PC-9 (cell line): Measurements from ENCODE around the gene PDE4D. TPM values are rescaled to one million over a fixed set of nuclear protein-coding genes. Genes with fewer than 3 reads are reported as not detected.

Experiments used
- BruUV-seq: library from RNA; stranded (reverse); fragments of 400-500 nt; replicated peaks from 2 replicates; lab custom pipeline; 2021; lab: Mats Ljungman, UMichigan
- CTCF ChIA-PET: fragments of 300-600 bp; sonication (Branson Sonifier 250); formaldehyde crosslinking; loops from one replicate; lab custom pipeline; 2022; ENCODE audit warnings: antibody characterized with exemption; lab: Charles Lee
- POLR2A ChIA-PET: fragments of 300-600 bp; sonication (Branson Sonifier 250); formaldehyde crosslinking; loops from one replicate; lab custom pipeline; 2022; ENCODE audit warnings: antibody characterized with exemption; ENCODE audit not compliant: unreplicated experiment; lab: Charles Lee
- DNase-seq, 2 experiments: peaks; one replicate each; pipeline versions ENCODE4 v3.0.0 to v3.0.0-alpha.2; 2015 to 2022; ENCODE audit warnings: mixed read lengths in 1 of 2
- H2AFZ ChIP-seq: fragments of 200-600 bp; sonication (generic); 2 replicates; pipeline ENCODE4 v1.8.1; 2017; ENCODE audit warnings: antibody characterized with exemption
- H3F3A ChIP-seq: fragments of 200-600 bp; sonication (generic); 2 replicates; pipeline ENCODE4 v1.8.1; 2017; ENCODE audit warnings: antibody characterized with exemption, mild to moderate bottlenecking, low read depth; ENCODE audit not compliant: insufficient read depth
- H3K27ac ChIP-seq: fragments of 200-600 bp; sonication (generic); 2 replicates; pipeline ENCODE4 v1.6.1; 2016; ENCODE audit warnings: mixed run types
- H3K27me3 ChIP-seq: fragments of 200-600 bp; sonication (generic); 2 replicates; pipeline ENCODE4 v1.6.1; 2016; ENCODE audit warnings: low read depth, mixed run types; ENCODE audit not compliant: insufficient read depth
- H3K36me3 ChIP-seq: fragments of 200-600 bp; sonication (generic); 2 replicates; pipeline ENCODE4 v1.6.1; 2016; ENCODE audit warnings: low read depth, mixed run types
- H3K4me1 ChIP-seq: fragments of 200-600 bp; sonication (generic); replicated peaks from 2 replicates; pipeline ENCODE4 v1.6.1; 2016; ENCODE audit warnings: mixed run types; ENCODE audit not compliant: insufficient read depth
- H3K4me2 ChIP-seq: fragments of 200-600 bp; sonication (generic); 2 replicates; pipeline ENCODE4 v1.6.1; 2017; ENCODE audit warnings: mixed run types
- H3K4me3 ChIP-seq: fragments of 200-600 bp; sonication (generic); 2 replicates; pipeline ENCODE4 v1.6.1; 2016; ENCODE audit warnings: mixed run types
- H3K79me2 ChIP-seq: fragments of 200-600 bp; sonication (generic); 2 replicates; pipeline ENCODE4 v1.6.1; 2017; ENCODE audit warnings: low read depth, mixed run types
- H3K9me2 ChIP-seq: fragments of 200-600 bp; sonication (generic); 2 replicates; pipeline ENCODE4 v1.8.1; 2017; ENCODE audit warnings: mild to moderate bottlenecking; ENCODE audit not compliant: insufficient read depth
- H3K9me3 ChIP-seq: fragments of 200-600 bp; sonication (generic); 2 replicates; pipeline ENCODE4 v1.8.1; 2016; ENCODE audit warnings: low read depth; ENCODE audit not compliant: insufficient read depth
- H4K20me1 ChIP-seq: fragments of 200-600 bp; sonication (generic); 2 replicates; pipeline ENCODE4 v1.8.1; 2017; ENCODE audit not compliant: insufficient read depth
- EZH2 ChIP-seq: fragments of 200-600 bp; sonication (generic); IDR thresholded peaks from 2 replicates; pipeline ENCODE4 v1.8.0; 2017; ENCODE audit warnings: antibody characterized with exemption, low read depth
- intact Hi-C: fragments of 100-400 bp; cut with micrococcal nuclease; formaldehyde crosslinking; loops from one replicate; pipeline ENCODE4 v1.10.0; 2022; ENCODE audit not compliant: unreplicated experiment
- total RNA-seq: library from RNA; stranded (reverse); gene quantifications from 2 replicates; pipeline ENCODE4 v1.2.3, GENCODE V29; 2021
- TF ChIP-seq, protein P1 (sequence below): fragments of 200-600 bp; sonication (generic); conservative IDR thresholded peaks from 2 replicates; pipeline ENCODE4 v1.6.1; 2017; ENCODE audit warnings: mixed run types, antibody characterized with exemption, mild to moderate bottlenecking, moderate library complexity

PDE4D gene
- total RNA-seq, 1 experiment from 2014 or later = 9.8 TPM

DNA sequence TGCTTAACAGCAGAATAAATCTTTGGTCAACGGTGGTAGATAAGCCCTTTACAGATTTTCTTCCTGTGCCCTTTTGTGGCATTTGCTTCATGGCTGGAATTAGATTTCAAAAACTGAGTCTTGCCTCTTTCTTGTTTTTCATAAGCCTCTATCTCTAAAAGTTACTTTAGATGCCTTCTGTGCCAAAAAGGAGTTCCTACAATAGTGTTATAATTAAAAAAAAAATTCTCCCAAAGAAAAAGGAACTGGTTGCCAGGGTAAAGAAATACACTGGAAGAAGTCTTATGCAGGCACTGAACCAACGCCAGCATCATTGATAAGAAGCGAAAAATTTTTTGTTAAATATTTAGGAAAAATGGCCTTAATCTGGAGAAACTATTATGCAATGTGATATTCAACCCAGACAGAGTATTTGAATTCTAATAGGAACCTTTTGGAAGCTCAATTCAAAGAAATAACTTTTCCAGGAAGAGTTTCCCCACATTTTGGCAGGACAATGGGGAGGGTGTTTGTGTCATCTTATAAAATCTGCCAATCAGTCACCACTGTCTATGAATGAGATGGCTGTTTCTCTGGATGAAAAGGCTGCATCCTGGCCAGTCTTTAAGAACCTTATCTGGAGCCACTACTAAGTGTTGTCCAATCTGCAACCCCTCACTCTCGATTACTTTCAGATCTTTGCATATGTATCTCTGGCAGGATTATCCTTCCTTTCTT lies 608.1 kb downstream of the PDE4D start:
- H3K4me1 ChIP-seq = no peaks in the 10 kb centered on the region
- H3F3A ChIP-seq = no peaks in the 10 kb centered on the region
- no peaks in the 10 kb centered on the region for H3K36me3 ChIP-seq
- POLR2A ChIA-PET = no interaction called here
- intact Hi-C loops = no loop called here
- no peak overlapping the region for H2AFZ ChIP-seq
- H3K9me3 ChIP-seq = no peaks in the 10 kb centered on the region
- CTCF ChIA-PET = no interaction called here
- H3K9me2 ChIP-seq = no peaks in the 10 kb centered on the region
- TF ChIP-seq, protein P1, sequence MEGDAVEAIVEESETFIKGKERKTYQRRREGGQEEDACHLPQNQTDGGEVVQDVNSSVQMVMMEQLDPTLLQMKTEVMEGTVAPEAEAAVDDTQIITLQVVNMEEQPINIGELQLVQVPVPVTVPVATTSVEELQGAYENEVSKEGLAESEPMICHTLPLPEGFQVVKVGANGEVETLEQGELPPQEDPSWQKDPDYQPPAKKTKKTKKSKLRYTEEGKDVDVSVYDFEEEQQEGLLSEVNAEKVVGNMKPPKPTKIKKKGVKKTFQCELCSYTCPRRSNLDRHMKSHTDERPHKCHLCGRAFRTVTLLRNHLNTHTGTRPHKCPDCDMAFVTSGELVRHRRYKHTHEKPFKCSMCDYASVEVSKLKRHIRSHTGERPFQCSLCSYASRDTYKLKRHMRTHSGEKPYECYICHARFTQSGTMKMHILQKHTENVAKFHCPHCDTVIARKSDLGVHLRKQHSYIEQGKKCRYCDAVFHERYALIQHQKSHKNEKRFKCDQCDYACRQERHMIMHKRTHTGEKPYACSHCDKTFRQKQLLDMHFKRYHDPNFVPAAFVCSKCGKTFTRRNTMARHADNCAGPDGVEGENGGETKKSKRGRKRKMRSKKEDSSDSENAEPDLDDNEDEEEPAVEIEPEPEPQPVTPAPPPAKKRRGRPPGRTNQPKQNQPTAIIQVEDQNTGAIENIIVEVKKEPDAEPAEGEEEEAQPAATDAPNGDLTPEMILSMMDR = no peak
- TF ChIP-seq EZH2 = no peak
- H3K4me3 ChIP-seq = no peak overlapping the region
- H3K27ac ChIP-seq = no peak overlapping the region
- BruUV-seq = no TSS peak
- H3K27me3 ChIP-seq = no peaks in the 10 kb centered on the region
- no peak overlapping the region for H3K4me2 ChIP-seq
- H3K79me2 ChIP-seq = no peaks in the 10 kb centered on the region
- no peaks in the 10 kb centered on the region for H4K20me1 ChIP-seq
- no peak for DNase-seq

DNA sequence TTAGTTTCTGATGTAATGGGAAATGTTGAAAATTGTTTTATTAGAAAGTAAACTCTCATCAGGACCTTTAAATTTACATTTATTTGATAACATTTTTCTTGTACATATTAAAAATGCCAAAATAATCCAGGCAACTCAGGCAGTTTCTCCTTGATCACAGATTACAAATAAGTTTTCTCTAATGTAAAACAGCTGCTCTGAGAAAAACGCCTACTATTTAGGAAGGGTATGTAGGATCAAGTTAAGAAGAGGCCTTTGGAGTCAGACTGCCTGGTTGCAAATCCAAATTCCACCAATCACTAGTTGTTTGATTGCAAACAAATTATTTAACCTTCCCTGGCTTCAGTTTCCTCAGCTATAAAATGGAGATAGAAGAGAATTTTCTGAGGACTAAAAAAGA lies 610.8 kb downstream of the PDE4D start:
- Histone ChIP-seq H3K9me2 (no peaks in the 10 kb centered on the region), H2AFZ (no peak overlapping the region), H3K4me1 (no peaks in the 10 kb centered on the region), H3F3A (no peaks in the 10 kb centered on the region), H3K27ac (no peak overlapping the region), H3K4me3 (no peak overlapping the region), H3K4me2 (no peak overlapping the region), H3K9me3 (no peaks in the 10 kb centered on the region), H4K20me1 (no peaks in the 10 kb centered on the region), H3K27me3 (no peaks in the 10 kb centered on the region), H3K36me3 (no peaks in the 10 kb centered on the region), H3K79me2 (no peaks in the 10 kb centered on the region)
- ChIA-PET CTCF (interaction anchor here (0.6 kb wide), 1 partner anchor 154 kb away, joined by 3 read pairs; no protein-coding TSS in a partner anchor), POLR2A (no interaction called here)
- TF ChIP-seq, protein P1 = no peak
- no peak for TF ChIP-seq EZH2
- BruUV-seq = no TSS peak
- DNase-seq = no peak
- intact Hi-C loops = no loop called here

DNA sequence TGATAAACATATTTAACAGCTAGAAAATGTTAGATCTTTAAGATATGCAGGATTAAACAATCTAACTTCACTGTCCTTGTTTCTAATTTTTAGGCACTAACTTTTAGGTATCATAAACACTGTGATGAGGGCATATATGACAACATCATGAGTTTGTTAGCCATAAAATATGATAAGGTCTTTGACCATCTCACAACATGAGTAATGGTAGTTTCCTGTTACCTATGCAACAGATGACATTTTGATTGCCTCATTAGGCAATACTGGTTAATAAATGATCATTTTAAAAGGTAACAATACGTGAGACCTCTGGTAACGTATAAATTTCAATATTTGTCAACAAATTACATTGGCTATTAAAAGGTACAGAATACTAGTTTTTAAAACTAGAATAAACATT lies 613.5 kb downstream of the PDE4D start:
- POLR2A ChIA-PET = no interaction called here
- no peak overlapping the region for H3K4me2 ChIP-seq
- DNase-seq = no peak
- no peaks in the 10 kb centered on the region for H3K36me3 ChIP-seq
- H2AFZ ChIP-seq = no peak overlapping the region
- H3K4me3 ChIP-seq = no peak overlapping the region
- TF ChIP-seq, protein P1 = no peak
- no peak for TF ChIP-seq EZH2
- H3K27ac ChIP-seq = no peak overlapping the region
- H3K9me3 ChIP-seq = no peaks in the 10 kb centered on the region
- 0 out of 2 replicates have a peak, but pooled peaks cover 4% of the 10 kb centered on the region for H3K4me1 ChIP-seq
- intact Hi-C loops = no loop called here
- CTCF ChIA-PET = no interaction called here
- H4K20me1 ChIP-seq = no peaks in the 10 kb centered on the region
- no peaks in the 10 kb centered on the region for H3F3A ChIP-seq
- H3K79me2 ChIP-seq = no peaks in the 10 kb centered on the region
- H3K27me3 ChIP-seq = no peaks in the 10 kb centered on the region
- H3K9me2 ChIP-seq = no peaks in the 10 kb centered on the region
- BruUV-seq = no TSS peak
